Vagina (tissue), 2 donors: ENCODE measurements around the gene MELTF. TPM values are rescaled to one million over a fixed set of nuclear protein-coding genes. Genes with fewer than 3 reads are reported as not detected.
A peak's percentile ranks its signal among the peaks of the same experiment; 100 is the strongest.

Experiments used
- DNase-seq, 2 donors: peaks; one replicate each; pipeline ENCODE4 v3.0.0-alpha.2; 2017; ENCODE audit errors: extremely low spot score in 2 of 2
- H3K27ac ChIP-seq: fragments of 200-600 bp; sonication (generic); one replicate; pipeline ENCODE4 v1.5.1; 2019
- H3K27me3 ChIP-seq: fragments of 200-600 bp; sonication (generic); one replicate; pipeline ENCODE4 v1.5.1; 2019
- H3K36me3 ChIP-seq, 2 donors: fragments of 200-600 bp; sonication (generic); one replicate each; pipeline ENCODE4 v1.5.1; 2017 to 2019
- H3K4me1 ChIP-seq: fragments of 200-600 bp; sonication (generic); one replicate; pipeline ENCODE4 v1.5.1; 2019
- H3K4me3 ChIP-seq, 2 donors: fragments of 200-600 bp; sonication (generic); 1 replicate in 1 of 2; 2 replicates in 1 of 2; pipeline ENCODE4 v1.5.1; 2016 to 2019
- H3K9me3 ChIP-seq: fragments of 200-600 bp; sonication (generic); one replicate; pipeline ENCODE4 v1.5.1; 2019
- POLR2A ChIP-seq, 2 donors: fragments of 450-650 bp; IDR thresholded peaks; one replicate each; pipeline ENCODE4 v1.6.1; 2017; ENCODE audit warnings: antibody characterized with exemption in 2 of 2, mild to moderate bottlenecking in 2 of 2, moderate library complexity in 2 of 2
- POLR2AphosphoS5 ChIP-seq, 2 donors: sonication (generic); formaldehyde crosslinking; IDR thresholded peaks; one replicate each; pipeline ENCODE4 v1.9.0; 2017; ENCODE audit warnings: antibody characterized with exemption in 2 of 2, mild to moderate bottlenecking in 2 of 2, low read depth in 1 of 2; ENCODE audit not compliant: insufficient read depth in 1 of 2
- intact Hi-C: fragments of 100-400 bp; cut with DNase I; formaldehyde crosslinking; loops from one replicate; pipeline ENCODE4 v1.15.1; 2023
- total RNA-seq: library from RNA; depleted of rRNA; stranded (reverse); fragments of >200 nt; gene quantifications from one replicate; pipeline ENCODE4 v1.2.3, GENCODE V29; 2016
- TF ChIP-seq, protein P1 (sequence below), 3 experiments: fragments of 450-650 bp in 2 of 3; fragments of 200-600 bp in 1 of 3; sonication (generic) in 1 of 3; IDR thresholded peaks; one replicate each; pipeline ENCODE4 v1.5.1; 2017 to 2019; ENCODE audit warnings: antibody characterized with exemption in 3 of 3, mild to moderate bottlenecking in 2 of 3, moderate library complexity in 2 of 3

MELTF gene
- total RNA-seq, 1 donor from 2014 or later, result 23.6 TPM

DNA sequence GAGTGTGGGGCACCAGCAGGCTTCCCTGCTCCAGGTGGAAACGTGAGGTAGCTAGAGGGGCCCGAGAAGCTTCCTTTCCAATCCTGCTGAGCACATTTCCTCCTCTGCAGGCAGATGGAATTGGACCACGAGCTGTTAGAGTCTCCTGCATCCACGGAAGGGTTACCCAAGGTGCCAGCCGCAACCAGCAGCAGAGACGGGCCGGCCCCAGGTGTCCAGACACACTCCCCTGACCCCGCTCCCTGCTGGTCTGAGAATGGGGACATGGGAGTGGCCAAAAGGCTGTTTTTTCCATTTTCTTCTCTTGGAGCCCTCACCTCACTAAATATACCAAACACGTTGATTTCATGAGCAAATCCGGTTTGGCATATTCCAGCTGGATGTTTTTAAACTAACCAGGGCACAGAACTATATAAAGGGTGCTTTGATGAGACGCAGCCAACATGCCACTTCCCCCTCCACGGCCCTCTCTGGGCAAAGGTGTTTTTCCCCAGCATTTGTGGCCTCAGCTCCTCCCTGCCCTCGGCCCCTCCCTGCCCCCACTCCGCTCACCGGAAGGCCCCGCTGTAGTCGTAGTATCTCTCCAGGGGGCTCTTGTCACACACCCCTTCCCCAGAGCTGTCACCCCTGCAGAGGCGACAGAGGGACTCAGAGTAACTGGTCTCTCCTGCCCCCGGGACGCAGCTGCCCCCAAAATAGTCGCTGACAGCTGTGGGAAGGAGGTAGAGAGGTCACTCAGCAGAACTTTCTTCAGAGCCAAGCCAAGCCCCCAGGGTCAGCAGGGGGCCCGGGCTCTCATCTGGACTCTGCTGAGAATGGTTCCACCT lies 7.0 kb downstream of the MELTF start:
- Histone ChIP-seq H3K27me3 (no peaks in the 10 kb centered on the region), H3K4me3 (no peak overlapping the region), H3K4me1 (no peaks in the 10 kb centered on the region), H3K36me3 (no peaks in the 10 kb centered on the region), H3K9me3 (no peaks in the 10 kb centered on the region), H3K27ac (no peak overlapping the region)
- peak in 1 of 2 donors; percentile 91 for DNase-seq
- intact Hi-C loops, result no loop called here
- TF ChIP-seq POLR2AphosphoS5 (IDR thresholded peaks at IDR 0.05; ENCODE audit: insufficient read depth in 1 of 2, low read depth in 1 of 2) (no peak), POLR2A (IDR thresholded peaks at IDR 0.05) (no peak)
- TF ChIP-seq, protein P1, sequence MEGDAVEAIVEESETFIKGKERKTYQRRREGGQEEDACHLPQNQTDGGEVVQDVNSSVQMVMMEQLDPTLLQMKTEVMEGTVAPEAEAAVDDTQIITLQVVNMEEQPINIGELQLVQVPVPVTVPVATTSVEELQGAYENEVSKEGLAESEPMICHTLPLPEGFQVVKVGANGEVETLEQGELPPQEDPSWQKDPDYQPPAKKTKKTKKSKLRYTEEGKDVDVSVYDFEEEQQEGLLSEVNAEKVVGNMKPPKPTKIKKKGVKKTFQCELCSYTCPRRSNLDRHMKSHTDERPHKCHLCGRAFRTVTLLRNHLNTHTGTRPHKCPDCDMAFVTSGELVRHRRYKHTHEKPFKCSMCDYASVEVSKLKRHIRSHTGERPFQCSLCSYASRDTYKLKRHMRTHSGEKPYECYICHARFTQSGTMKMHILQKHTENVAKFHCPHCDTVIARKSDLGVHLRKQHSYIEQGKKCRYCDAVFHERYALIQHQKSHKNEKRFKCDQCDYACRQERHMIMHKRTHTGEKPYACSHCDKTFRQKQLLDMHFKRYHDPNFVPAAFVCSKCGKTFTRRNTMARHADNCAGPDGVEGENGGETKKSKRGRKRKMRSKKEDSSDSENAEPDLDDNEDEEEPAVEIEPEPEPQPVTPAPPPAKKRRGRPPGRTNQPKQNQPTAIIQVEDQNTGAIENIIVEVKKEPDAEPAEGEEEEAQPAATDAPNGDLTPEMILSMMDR (IDR thresholded peaks at IDR 0.05), result no peak

DNA sequence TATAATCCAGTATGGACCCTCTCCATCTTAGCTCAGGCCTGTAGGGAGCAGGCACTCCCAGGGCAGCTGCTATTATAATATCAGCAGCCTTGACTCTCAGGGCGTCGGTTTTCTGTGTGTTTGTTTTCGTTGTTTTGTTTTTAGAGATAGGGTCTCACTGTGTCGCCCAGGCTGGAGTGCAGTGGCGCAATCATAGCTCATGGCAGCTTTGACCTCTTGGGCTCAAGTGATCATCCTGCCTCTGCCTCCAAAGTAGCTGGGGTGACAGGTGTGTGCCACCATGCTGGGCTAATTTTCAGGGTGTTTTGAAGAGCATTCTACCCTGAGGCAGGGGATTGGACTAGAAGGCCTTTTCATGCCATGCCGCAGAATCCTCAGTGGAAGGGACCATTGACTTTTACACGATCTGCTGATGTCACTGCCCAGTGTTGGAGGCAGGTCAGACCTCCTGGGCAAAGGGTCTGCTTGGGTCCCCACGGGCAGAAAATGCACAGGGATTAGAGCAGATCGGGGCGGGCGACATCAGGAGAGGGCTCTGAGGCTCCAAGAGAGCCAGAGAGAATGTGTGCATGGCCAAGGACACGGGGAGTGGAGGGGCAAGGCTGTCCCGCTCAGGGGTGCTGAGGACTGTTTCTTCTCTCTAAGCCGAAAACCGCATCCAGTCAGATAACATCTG lies 7.8 kb downstream of the MELTF start:
- TF ChIP-seq, protein P1 (IDR thresholded peaks at IDR 0.05), result no peak
- TF ChIP-seq POLR2AphosphoS5 (IDR thresholded peaks at IDR 0.05; ENCODE audit: insufficient read depth in 1 of 2, low read depth in 1 of 2) (no peak), POLR2A (IDR thresholded peaks at IDR 0.05) (no peak)
- Histone ChIP-seq H3K4me3 (no peak overlapping the region), H3K27me3 (no peaks in the 10 kb centered on the region), H3K36me3 (no peaks in the 10 kb centered on the region), H3K4me1 (no peaks in the 10 kb centered on the region), H3K27ac (no peak overlapping the region), H3K9me3 (no peaks in the 10 kb centered on the region)
- DNase-seq, result no peak
- intact Hi-C loops, result no loop called here

DNA sequence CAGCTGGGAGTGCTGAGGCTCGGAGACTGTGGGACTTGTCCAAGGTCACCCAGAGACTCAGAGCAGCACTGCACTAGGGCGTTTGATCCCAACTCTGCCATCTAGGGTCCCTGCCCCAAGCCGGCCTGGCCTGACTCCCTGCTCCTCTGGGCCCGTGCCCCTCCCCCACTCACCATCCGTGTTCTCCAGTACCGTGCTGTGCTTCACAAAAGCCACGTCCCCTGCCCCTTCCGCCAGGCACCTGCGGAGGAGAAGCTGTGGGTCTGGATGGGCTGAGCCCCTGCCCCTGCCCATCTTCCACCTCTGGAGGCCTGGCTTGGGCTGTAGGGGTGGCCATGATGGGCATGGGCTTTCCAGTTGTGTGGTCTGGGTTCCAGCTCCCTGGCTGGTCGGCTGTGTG lies 8.4 kb downstream of the MELTF start:
- Histone ChIP-seq H3K36me3 (no peaks in the 10 kb centered on the region), H3K4me3 (no peak overlapping the region), H3K4me1 (no peaks in the 10 kb centered on the region), H3K27ac (no peak overlapping the region), H3K27me3 (no peaks in the 10 kb centered on the region), H3K9me3 (no peaks in the 10 kb centered on the region)
- DNase-seq, result peak in 1 of 2 donors; percentile 88
- TF ChIP-seq, protein P1 (IDR thresholded peaks at IDR 0.05), result no peak
- TF ChIP-seq POLR2AphosphoS5 (IDR thresholded peaks at IDR 0.05; ENCODE audit: insufficient read depth in 1 of 2, low read depth in 1 of 2) (no peak), POLR2A (IDR thresholded peaks at IDR 0.05) (no peak)
- intact Hi-C loops, result no loop called here

DNA sequence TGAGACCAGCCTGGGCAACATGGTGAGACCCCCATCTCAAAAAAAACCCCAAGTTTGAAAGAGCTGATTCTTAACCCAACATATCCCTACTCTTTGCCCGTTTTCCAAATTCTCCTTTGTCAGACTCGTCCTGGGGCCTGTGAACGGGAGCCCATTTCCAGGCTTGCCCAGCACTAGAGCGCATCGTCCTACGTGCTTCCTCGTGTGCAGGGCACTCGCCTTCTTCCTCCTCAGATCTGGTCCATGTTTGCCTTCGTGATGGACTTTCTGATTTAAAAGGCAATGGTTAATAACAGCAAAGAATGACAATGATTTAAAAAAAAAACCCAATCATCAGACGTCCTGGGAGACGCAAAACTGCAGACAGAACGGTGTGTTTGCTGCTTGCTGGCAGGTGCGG lies 10.1 kb downstream of the MELTF start:
- no peaks in the 10 kb centered on the region for H3K4me1 ChIP-seq
- no peaks in the 10 kb centered on the region for H3K27me3 ChIP-seq
- TF ChIP-seq POLR2AphosphoS5 (IDR thresholded peaks at IDR 0.05; ENCODE audit: insufficient read depth in 1 of 2, low read depth in 1 of 2) (no peak), POLR2A (IDR thresholded peaks at IDR 0.05) (no peak)
- TF ChIP-seq, protein P1 (IDR thresholded peaks at IDR 0.05), result no peak
- intact Hi-C loops, result no loop called here
- no peak for DNase-seq
- no peaks in the 10 kb centered on the region for H3K36me3 ChIP-seq
- H3K9me3 ChIP-seq, result no peaks in the 10 kb centered on the region
- H3K4me3 ChIP-seq, result no peak overlapping the region
- no peak overlapping the region for H3K27ac ChIP-seq

DNA sequence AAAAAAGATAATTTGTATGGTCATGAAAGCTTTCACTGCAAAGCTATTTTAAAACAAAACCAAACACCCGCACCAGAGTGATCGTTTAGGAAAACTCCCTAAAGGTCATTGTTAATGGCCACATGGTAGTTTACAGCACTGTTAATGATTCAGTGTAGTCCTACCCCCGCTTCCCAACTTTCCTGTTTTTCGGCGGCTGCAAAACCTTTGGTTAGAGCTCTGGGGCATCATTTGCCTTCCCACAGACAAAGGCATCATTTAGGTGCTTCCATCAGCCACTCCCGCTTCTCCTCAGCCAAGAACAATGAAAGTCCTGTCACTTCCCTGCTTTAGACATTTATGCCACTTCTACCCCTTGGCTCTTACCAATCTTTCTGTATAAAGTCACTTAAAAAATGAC lies 10.6 kb downstream of the MELTF start:
- Histone ChIP-seq H3K27ac (no peak overlapping the region), H3K4me3 (no peak overlapping the region), H3K27me3 (no peaks in the 10 kb centered on the region), H3K9me3 (no peaks in the 10 kb centered on the region), H3K36me3 (no peaks in the 10 kb centered on the region), H3K4me1 (no peaks in the 10 kb centered on the region)
- intact Hi-C loops, result no loop called here
- TF ChIP-seq, protein P1 (IDR thresholded peaks at IDR 0.05), result no peak
- no peak for TF ChIP-seq POLR2A (IDR thresholded peaks at IDR 0.05)
- no peak for TF ChIP-seq POLR2AphosphoS5 (IDR thresholded peaks at IDR 0.05; ENCODE audit: insufficient read depth in 1 of 2, low read depth in 1 of 2)
- DNase-seq, result no peak
